ENCODE data around the gene CPA2.

GRCh38 chr7:130272381-130273080 is 5.9 kb downstream of the CPA2 start:
- no peak for TF ChIP-seq REST (IDR thresholded peaks at IDR 0.05; ENCODE audit: unreplicated experiment)
- no peak for TF ChIP-seq EZH2 (IDR thresholded peaks at IDR 0.05; ENCODE audit: low read depth, unreplicated experiment)
- TF ChIP-seq CTCF (conservative IDR thresholded peaks at IDR 0.05; ENCODE audit: low read depth in 2 of 2), result no peak
- no peak for TF ChIP-seq POLR2AphosphoS5 (IDR thresholded peaks at IDR 0.05; ENCODE audit: low read depth)
- no peak for TF ChIP-seq EZH2phosphoT487 (IDR thresholded peaks at IDR 0.05; ENCODE audit: unreplicated experiment)
- no peak for TF ChIP-seq NANOG (IDR thresholded peaks at IDR 0.05; ENCODE audit: borderline replicate concordance)
- no peak for TF ChIP-seq JUNB (IDR thresholded peaks at IDR 0.05; ENCODE audit: unreplicated experiment)
- TF ChIP-seq STAT1 (IDR thresholded peaks at IDR 0.05; ENCODE audit: unreplicated experiment), result no peak
